ENCODE results near the gene OR2T10. TPM values are rescaled to one million over a fixed set of nuclear protein-coding genes. Genes with fewer than 3 reads are reported as not detected.
"Not testable (repeated sequence)": the region's sequence is repeated elsewhere in the genome, so short reads cannot be mapped to it uniquely, and the experiment has no call there.

OR2T10 gene
- total RNA-seq, 1 donor, result not detected

DNA sequence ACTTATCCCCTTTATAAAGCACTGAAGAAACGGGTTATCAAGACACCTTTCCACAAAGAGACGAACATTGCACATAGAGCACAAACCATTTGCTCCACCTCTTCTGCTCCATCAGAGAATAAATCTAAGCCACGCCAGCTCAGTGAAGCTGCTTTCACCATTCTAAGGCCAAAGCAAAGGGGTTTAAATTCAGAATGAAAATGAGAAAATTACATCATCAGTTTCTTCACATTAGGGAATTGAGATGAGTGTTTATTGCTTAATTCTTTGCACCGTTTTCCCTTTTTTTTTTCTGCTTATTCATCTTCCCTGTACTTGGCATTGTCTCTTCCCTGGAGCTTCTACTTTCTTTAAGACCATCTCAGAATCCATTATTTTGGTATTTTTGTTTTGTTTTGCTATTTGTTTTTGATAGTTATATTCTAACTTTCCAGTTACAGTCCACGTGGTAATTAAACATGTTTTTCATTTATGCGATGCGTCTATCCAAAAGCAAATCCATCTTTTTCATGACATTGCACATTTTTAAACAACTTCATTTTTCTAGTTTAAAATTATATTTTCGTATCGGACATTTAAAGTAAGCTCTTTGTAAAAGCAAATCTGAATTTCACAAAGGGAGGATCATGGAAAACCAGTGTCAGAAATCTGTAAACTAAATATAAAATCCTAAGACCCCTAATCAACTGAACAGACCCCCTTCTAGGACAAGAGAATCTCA lies 21.1 kb downstream of the OR2T10 start:
- Histone ChIP-seq H2AFZ (ENCODE audit: low read length) (no peak overlapping the region), H3K4me3 (ENCODE audit: insufficient read depth, low read length) (no peak overlapping the region), H3K79me2 (ENCODE audit: insufficient read depth, low read length) (no peaks in the 10 kb centered on the region), H4K20me1 (ENCODE audit: insufficient read depth, low read length) (no peaks in the 10 kb centered on the region), H3K4me2 (ENCODE audit: insufficient read depth, low read length) (no peak overlapping the region), H3K4me1 (ENCODE audit: insufficient read depth, low read length) (no peaks in the 10 kb centered on the region), H3K27me3 (ENCODE audit: insufficient read depth, low read length) (no peaks in the 10 kb centered on the region), H3K27ac (ENCODE audit: low read depth, low read length) (no peak overlapping the region), H3K9me3 (ENCODE audit: low read depth, low read length) (no peaks in the 10 kb centered on the region), H3K36me3 (ENCODE audit: insufficient read depth, low read length) (no peaks in the 10 kb centered on the region)
- TF ChIP-seq, protein P1, sequence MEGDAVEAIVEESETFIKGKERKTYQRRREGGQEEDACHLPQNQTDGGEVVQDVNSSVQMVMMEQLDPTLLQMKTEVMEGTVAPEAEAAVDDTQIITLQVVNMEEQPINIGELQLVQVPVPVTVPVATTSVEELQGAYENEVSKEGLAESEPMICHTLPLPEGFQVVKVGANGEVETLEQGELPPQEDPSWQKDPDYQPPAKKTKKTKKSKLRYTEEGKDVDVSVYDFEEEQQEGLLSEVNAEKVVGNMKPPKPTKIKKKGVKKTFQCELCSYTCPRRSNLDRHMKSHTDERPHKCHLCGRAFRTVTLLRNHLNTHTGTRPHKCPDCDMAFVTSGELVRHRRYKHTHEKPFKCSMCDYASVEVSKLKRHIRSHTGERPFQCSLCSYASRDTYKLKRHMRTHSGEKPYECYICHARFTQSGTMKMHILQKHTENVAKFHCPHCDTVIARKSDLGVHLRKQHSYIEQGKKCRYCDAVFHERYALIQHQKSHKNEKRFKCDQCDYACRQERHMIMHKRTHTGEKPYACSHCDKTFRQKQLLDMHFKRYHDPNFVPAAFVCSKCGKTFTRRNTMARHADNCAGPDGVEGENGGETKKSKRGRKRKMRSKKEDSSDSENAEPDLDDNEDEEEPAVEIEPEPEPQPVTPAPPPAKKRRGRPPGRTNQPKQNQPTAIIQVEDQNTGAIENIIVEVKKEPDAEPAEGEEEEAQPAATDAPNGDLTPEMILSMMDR (IDR thresholded peaks at IDR 0.05; ENCODE audit: extremely low read depth, low read depth, low read length), result no peak
- no peak for DNase-seq (ENCODE audit: insufficient read length, low spot score, missing footprints)

DNA sequence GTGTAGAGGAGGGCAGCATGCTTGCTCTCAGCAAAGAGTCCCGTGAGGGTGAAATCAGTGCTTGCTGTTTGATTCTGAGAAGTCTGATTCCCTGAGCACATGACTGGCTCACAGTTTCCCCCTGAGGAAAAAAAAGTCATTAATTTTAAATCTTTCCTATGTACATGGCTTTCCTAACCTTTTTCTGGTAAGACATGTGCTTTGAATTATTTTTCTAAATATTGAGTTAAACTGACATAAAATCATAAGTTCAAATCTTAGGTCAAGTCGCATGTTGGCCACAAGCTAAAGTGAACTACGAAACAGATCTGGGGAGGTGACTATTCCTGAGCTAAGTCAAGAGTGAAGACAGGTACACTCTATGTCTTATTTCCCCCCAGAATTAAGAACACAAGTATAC lies 22.8 kb downstream of the OR2T10 start, which contains the start of gene OR2T34:
OR2T34 (minus strand) TSS at position 101 of the 400 bp plus-strand sequence; CDS start at position 101, 0 bp downstream.
- not testable (repeated sequence) for H3K36me3 ChIP-seq (ENCODE audit: insufficient read depth, low read length); DNase-seq (ENCODE audit: insufficient read length, low spot score, missing footprints); H3K9me3 ChIP-seq (ENCODE audit: low read depth, low read length); H3K27ac ChIP-seq (ENCODE audit: low read depth, low read length); H3K4me1 ChIP-seq (ENCODE audit: insufficient read depth, low read length); H3K79me2 ChIP-seq (ENCODE audit: insufficient read depth, low read length); H2AFZ ChIP-seq (ENCODE audit: low read length); H3K27me3 ChIP-seq (ENCODE audit: insufficient read depth, low read length); H3K4me3 ChIP-seq (ENCODE audit: insufficient read depth, low read length); H4K20me1 ChIP-seq (ENCODE audit: insufficient read depth, low read length); H3K4me2 ChIP-seq (ENCODE audit: insufficient read depth, low read length)

DNA sequence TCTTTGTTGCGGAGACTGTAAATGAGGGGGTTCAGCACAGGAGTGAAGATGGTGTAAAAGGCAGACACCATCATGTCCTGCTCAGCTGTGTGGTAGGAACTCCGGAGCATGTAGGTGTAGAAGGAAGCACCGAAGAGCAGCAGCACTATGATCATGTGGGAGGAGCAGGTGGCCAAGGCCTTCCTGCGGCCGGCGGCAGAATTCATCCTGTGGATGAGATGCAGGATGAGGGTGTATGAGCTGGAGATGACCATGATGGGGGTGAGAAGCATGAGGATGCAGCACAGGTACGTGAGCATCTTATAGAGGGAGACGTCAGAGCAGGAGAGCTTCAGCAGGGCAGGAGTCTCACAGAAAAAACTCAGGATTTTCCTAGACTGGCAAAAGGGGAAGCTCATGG lies 23.6 kb downstream of the OR2T10 start:
- not testable (repeated sequence) for H2AFZ ChIP-seq (ENCODE audit: low read length); DNase-seq (ENCODE audit: insufficient read length, low spot score, missing footprints); H3K79me2 ChIP-seq (ENCODE audit: insufficient read depth, low read length); H3K27me3 ChIP-seq (ENCODE audit: insufficient read depth, low read length); H3K4me2 ChIP-seq (ENCODE audit: insufficient read depth, low read length); H3K27ac ChIP-seq (ENCODE audit: low read depth, low read length); H3K36me3 ChIP-seq (ENCODE audit: insufficient read depth, low read length); H3K4me3 ChIP-seq (ENCODE audit: insufficient read depth, low read length); H4K20me1 ChIP-seq (ENCODE audit: insufficient read depth, low read length); H3K9me3 ChIP-seq (ENCODE audit: low read depth, low read length); H3K4me1 ChIP-seq (ENCODE audit: insufficient read depth, low read length)

DNA sequence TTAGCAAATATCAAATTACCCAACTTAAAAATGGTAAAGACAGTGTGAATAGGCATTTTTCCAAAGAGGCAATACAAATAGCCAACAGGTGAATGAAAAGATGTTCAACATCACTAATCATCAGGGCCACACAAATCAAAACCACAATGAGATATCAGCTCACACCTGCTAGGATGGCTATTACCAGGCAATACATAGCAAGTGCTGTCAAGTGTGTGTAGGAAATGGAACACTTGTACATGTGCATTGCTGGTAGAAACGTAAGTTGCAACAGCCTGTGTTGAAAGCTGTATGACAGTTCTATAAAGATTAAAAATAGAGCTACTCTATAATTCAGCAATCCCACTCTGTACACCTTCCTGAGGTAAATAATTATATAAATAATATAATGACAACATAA lies 25.5 kb downstream of the OR2T10 start:
- not testable (repeated sequence) for DNase-seq (ENCODE audit: insufficient read length, low spot score, missing footprints); H3K4me2 ChIP-seq (ENCODE audit: insufficient read depth, low read length); H3K9me3 ChIP-seq (ENCODE audit: low read depth, low read length); H3K27ac ChIP-seq (ENCODE audit: low read depth, low read length); H3K36me3 ChIP-seq (ENCODE audit: insufficient read depth, low read length); H4K20me1 ChIP-seq (ENCODE audit: insufficient read depth, low read length); H2AFZ ChIP-seq (ENCODE audit: low read length); H3K79me2 ChIP-seq (ENCODE audit: insufficient read depth, low read length); H3K4me1 ChIP-seq (ENCODE audit: insufficient read depth, low read length); H3K27me3 ChIP-seq (ENCODE audit: insufficient read depth, low read length); H3K4me3 ChIP-seq (ENCODE audit: insufficient read depth, low read length)

DNA sequence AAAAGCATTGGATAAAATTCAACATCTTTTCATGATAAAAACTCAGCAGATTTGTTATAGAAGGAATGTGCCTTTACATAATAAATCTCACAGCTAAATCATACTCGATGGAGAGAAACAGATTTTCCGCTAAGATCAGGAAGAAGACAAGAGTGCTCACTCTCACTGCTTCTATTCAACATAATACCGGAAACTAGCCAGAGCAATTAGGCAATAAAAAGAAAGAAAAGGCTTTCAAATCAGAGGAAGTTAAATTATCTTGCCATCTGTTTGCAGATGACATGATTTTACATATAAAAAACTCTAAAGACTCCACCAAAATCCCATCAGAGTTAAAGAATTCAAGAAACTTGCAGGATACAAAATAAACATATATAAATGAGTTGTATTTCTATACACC lies 26.7 kb downstream of the OR2T10 start:
- not testable (repeated sequence) for H3K4me1 ChIP-seq (ENCODE audit: insufficient read depth, low read length); H3K79me2 ChIP-seq (ENCODE audit: insufficient read depth, low read length); H3K9me3 ChIP-seq (ENCODE audit: low read depth, low read length); H3K36me3 ChIP-seq (ENCODE audit: insufficient read depth, low read length); H3K4me2 ChIP-seq (ENCODE audit: insufficient read depth, low read length); H3K27me3 ChIP-seq (ENCODE audit: insufficient read depth, low read length); H3K4me3 ChIP-seq (ENCODE audit: insufficient read depth, low read length); H4K20me1 ChIP-seq (ENCODE audit: insufficient read depth, low read length); H2AFZ ChIP-seq (ENCODE audit: low read length); DNase-seq (ENCODE audit: insufficient read length, low spot score, missing footprints); H3K27ac ChIP-seq (ENCODE audit: low read depth, low read length)

DNA sequence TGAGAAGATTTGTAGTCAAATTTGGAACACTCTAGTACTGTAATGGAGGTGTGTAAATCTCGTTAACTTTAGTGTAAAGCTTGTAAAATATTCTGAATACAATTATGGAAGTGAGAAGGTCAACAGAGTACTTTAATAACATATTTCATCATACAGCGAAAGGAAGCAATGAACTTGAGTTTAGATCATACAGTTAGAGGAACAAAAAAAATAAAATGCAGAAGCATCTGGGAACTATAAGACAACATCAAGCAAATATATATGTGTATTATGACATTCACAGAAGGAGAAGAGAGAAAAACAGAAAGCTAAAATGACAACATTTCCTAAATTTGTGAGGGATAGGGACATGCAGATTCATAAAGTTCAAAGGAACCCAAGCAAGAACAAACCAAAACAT lies 28.5 kb downstream of the OR2T10 start:
- not testable (repeated sequence) for H3K27me3 ChIP-seq (ENCODE audit: insufficient read depth, low read length); H4K20me1 ChIP-seq (ENCODE audit: insufficient read depth, low read length); DNase-seq (ENCODE audit: insufficient read length, low spot score, missing footprints); H3K4me2 ChIP-seq (ENCODE audit: insufficient read depth, low read length); H3K27ac ChIP-seq (ENCODE audit: low read depth, low read length); H3K36me3 ChIP-seq (ENCODE audit: insufficient read depth, low read length); H3K4me1 ChIP-seq (ENCODE audit: insufficient read depth, low read length); H3K9me3 ChIP-seq (ENCODE audit: low read depth, low read length); H2AFZ ChIP-seq (ENCODE audit: low read length); H3K4me3 ChIP-seq (ENCODE audit: insufficient read depth, low read length); H3K79me2 ChIP-seq (ENCODE audit: insufficient read depth, low read length)

DNA sequence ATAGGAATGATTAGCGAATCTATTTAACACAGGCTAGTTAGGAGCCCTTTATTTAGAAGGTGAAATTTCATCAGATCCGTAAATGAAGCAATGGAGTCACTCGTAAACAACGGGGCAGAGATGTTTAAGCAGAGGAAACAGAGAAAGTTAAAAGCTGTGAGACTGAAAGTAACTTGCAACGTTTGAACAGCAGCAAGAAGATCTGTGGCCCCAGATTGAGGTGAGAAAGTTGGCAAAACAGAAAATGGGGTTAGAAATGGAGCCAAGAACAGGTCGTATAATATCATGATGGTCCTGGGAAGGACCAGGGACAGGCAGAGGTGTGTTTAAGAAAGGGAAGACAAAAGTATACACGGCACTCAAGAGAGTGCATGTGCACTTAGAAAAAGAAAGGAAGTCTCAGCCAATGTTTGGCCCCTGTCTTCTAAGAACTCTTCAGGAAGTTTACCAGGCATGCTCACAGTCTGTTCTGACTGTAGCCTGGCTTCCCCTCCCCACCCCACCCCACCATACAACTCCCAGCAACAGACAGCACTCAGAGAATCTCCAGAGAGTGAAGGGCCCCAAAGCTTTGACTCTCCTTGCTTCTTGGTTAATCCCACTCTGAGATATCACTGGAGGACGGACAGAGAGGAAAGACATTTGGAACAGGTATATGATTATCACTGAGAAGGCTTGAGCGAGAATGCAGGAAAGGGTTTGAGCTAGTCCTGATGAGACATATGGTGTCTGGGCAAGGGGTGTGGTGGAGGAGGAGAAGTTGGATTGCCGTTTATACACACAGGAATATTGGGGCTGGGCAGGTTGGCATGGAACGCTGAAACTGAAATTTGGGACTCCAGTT lies 31.7 kb downstream of the OR2T10 start:
- H3K27ac ChIP-seq (ENCODE audit: low read depth, low read length); H3K27me3 ChIP-seq (ENCODE audit: insufficient read depth, low read length); H3K79me2 ChIP-seq (ENCODE audit: insufficient read depth, low read length); H2AFZ ChIP-seq (ENCODE audit: low read length); H3K4me2 ChIP-seq (ENCODE audit: insufficient read depth, low read length); DNase-seq (ENCODE audit: insufficient read length, low spot score, missing footprints); H4K20me1 ChIP-seq (ENCODE audit: insufficient read depth, low read length); H3K36me3 ChIP-seq (ENCODE audit: insufficient read depth, low read length); H3K4me1 ChIP-seq (ENCODE audit: insufficient read depth, low read length); H3K4me3 ChIP-seq (ENCODE audit: insufficient read depth, low read length); H3K9me3 ChIP-seq (ENCODE audit: low read depth, low read length): not testable (repeated sequence)

DNA sequence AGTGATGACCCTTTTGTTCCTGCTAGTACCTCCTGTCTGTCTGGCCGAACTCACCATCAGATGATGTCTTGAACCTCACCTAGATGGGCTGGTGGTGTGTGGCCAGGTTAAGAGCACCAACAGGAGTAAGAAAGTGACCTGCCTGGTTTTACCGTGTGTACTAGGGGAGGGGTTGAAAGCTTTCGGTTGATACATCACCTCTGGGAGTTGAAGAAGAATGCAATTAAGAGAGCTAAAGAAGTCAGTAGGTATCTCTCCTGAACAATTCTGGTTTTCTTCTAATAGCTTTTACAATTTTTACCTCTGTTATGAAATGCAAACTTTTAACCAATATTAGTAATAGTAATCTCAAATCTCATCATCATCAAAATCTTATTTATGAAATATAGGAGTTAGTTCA lies 34.8 kb downstream of the OR2T10 start, which contains the start of gene OR2T29:
OR2T29 (minus strand) TSS at position 101 of the 400 bp plus-strand sequence. CDS start 3,281 bp downstream, outside the sequence.
- H3K79me2 ChIP-seq (ENCODE audit: insufficient read depth, low read length); H3K4me1 ChIP-seq (ENCODE audit: insufficient read depth, low read length); DNase-seq (ENCODE audit: insufficient read length, low spot score, missing footprints); H4K20me1 ChIP-seq (ENCODE audit: insufficient read depth, low read length); H3K4me2 ChIP-seq (ENCODE audit: insufficient read depth, low read length); H3K4me3 ChIP-seq (ENCODE audit: insufficient read depth, low read length); H2AFZ ChIP-seq (ENCODE audit: low read length); H3K27ac ChIP-seq (ENCODE audit: low read depth, low read length); H3K36me3 ChIP-seq (ENCODE audit: insufficient read depth, low read length); H3K9me3 ChIP-seq (ENCODE audit: low read depth, low read length); H3K27me3 ChIP-seq (ENCODE audit: insufficient read depth, low read length): not testable (repeated sequence)

Measured in osteoblast (primary cell).